HEK293 (cell line): Measurements from ENCODE around the gene PHLDB1.
A peak's percentile ranks its signal among the peaks of the same experiment; 100 is the strongest.

Source experiments
- CTCF ChIA-PET: fragments of 350-600 bp; formaldehyde crosslinking; extraction: SDS; loops from one replicate; lab custom pipeline; 2021; ENCODE audit warnings: antibody characterized with exemption; lab: Yijun Ruan, JAX
- POLR2A ChIA-PET: fragments of 300-600 bp; formaldehyde crosslinking; extraction: SDS; loops from one replicate; lab custom pipeline; 2020; ENCODE audit warnings: antibody characterized with exemption, inconsistent platforms; lab: Yijun Ruan, JAX
- H3K27ac ChIP-seq: fragments of 200-500 bp; sonication (Bioruptor generic); 2 replicates; pipeline ENCODE4 v1.5.1; 2014; ENCODE audit warnings: low read depth, low read length, control low read depth, inconsistent platforms; ENCODE audit errors: extremely low read depth
- H3K36me3 ChIP-seq, 2 experiments: fragments of 200-500 bp in 1 of 2; sonication (Bioruptor generic) in 1 of 2; 1 replicate in 1 of 2; 2 replicates in 1 of 2; pipeline ENCODE4 v1.5.1; 2014 to 2017; ENCODE audit warnings: inconsistent platforms in 2 of 2, low read length in 2 of 2; ENCODE audit not compliant: control insufficient read depth in 2 of 2, insufficient read depth in 1 of 2
- H3K4me1 ChIP-seq: fragments of 200-500 bp; sonication (Bioruptor generic); 2 replicates; pipeline ENCODE4 v1.5.1; 2014; ENCODE audit warnings: mild to moderate bottlenecking, low read length, inconsistent platforms; ENCODE audit not compliant: control insufficient read depth, insufficient read depth
- H3K4me3 ChIP-seq: 2 replicates; pipeline ENCODE4 v1.5.1; 2011; ENCODE audit warnings: low read depth, mild to moderate bottlenecking, control low read depth, low read length, moderate library complexity
- H3K9me3 ChIP-seq: fragments of 200-500 bp; sonication (Bioruptor generic); 2 replicates; pipeline ENCODE4 v1.5.1; 2014; ENCODE audit warnings: low read depth, low read length, inconsistent platforms; ENCODE audit not compliant: control insufficient read depth, insufficient read depth
- HOXD13 ChIP-seq: sonication (generic); formaldehyde crosslinking; IDR thresholded peaks from 2 replicates; pipeline ENCODE4 v1.8.0; 2022; ENCODE audit warnings: missing genetic modification reagents, borderline replicate concordance
- PRDM10 ChIP-seq: fragments of 450-650 bp; formaldehyde crosslinking; IDR thresholded peaks from 2 replicates; pipeline ENCODE4 v1.5.1; 2016; ENCODE audit warnings: missing biosample characterization, missing genetic modification characterization
- SCRT1 ChIP-seq: fragments of 450-650 bp; formaldehyde crosslinking; IDR thresholded peaks from 2 replicates; pipeline ENCODE4 v1.5.1; 2016; ENCODE audit warnings: missing biosample characterization, missing genetic modification characterization, borderline replicate concordance
- YY1 ChIP-seq: fragments of 450-650 bp; formaldehyde crosslinking; IDR thresholded peaks from 2 replicates; pipeline ENCODE4 v1.5.1; 2018; ENCODE audit warnings: missing biosample characterization, missing genetic modification characterization
- ZBTB26 ChIP-seq: fragments of 450-650 bp; formaldehyde crosslinking; optimal IDR thresholded peaks from 2 replicates; pipeline ENCODE3; 2016; ENCODE audit warnings: missing biosample characterization, mild to moderate bottlenecking, missing genetic modification characterization
- ZBTB48 ChIP-seq: fragments of 450-650 bp; formaldehyde crosslinking; IDR thresholded peaks from 2 replicates; pipeline ENCODE4 v1.5.1; 2016; ENCODE audit warnings: missing biosample characterization, missing genetic modification characterization
- ZBTB6 ChIP-seq: fragments of 450-650 bp; formaldehyde crosslinking; IDR thresholded peaks from 2 replicates; pipeline ENCODE4 v1.5.1; 2017; ENCODE audit warnings: missing biosample characterization, missing genetic modification characterization
- ZFHX2 ChIP-seq: fragments of 450-650 bp; formaldehyde crosslinking; conservative IDR thresholded peaks from 2 replicates; pipeline ENCODE4 v1.5.1; 2016; ENCODE audit warnings: missing biosample characterization, missing genetic modification characterization
- ZFP37 ChIP-seq: fragments of 450-650 bp; formaldehyde crosslinking; IDR thresholded peaks from 2 replicates; pipeline ENCODE4 v1.5.1; 2016; ENCODE audit warnings: missing biosample characterization, missing genetic modification characterization
- ZNF146 ChIP-seq: fragments of 450-650 bp; formaldehyde crosslinking; IDR thresholded peaks from 2 replicates; pipeline ENCODE4 v1.5.1; 2016; ENCODE audit warnings: missing biosample characterization, missing genetic modification characterization
- ZNF280D ChIP-seq: fragments of 450-650 bp; formaldehyde crosslinking; IDR thresholded peaks from 2 replicates; pipeline ENCODE4 v1.5.1; 2016; ENCODE audit warnings: missing biosample characterization, missing genetic modification characterization
- ZNF302 ChIP-seq: fragments of 450-650 bp; formaldehyde crosslinking; IDR thresholded peaks from 2 replicates; pipeline ENCODE4 v1.5.1; 2016; ENCODE audit warnings: missing biosample characterization, missing genetic modification characterization, low read depth
- ZNF449 ChIP-seq: fragments of 450-650 bp; formaldehyde crosslinking; IDR thresholded peaks from 2 replicates; pipeline ENCODE4 v1.5.1; 2017; ENCODE audit warnings: missing biosample characterization, mild to moderate bottlenecking, missing genetic modification characterization, moderate library complexity
- ZNF510 ChIP-seq: fragments of 450-650 bp; formaldehyde crosslinking; IDR thresholded peaks from 2 replicates; pipeline ENCODE4 v1.5.1; 2018; ENCODE audit warnings: mild to moderate bottlenecking, missing genetic modification characterization, missing biosample characterization; ENCODE audit not compliant: insufficient replicate concordance
- ZNF600 ChIP-seq: fragments of 450-650 bp; formaldehyde crosslinking; IDR thresholded peaks from 2 replicates; pipeline ENCODE4 v1.5.1; 2016; ENCODE audit warnings: missing biosample characterization, missing genetic modification characterization
- ZNF645 ChIP-seq: fragments of 450-650 bp; formaldehyde crosslinking; IDR thresholded peaks from 2 replicates; pipeline ENCODE4; 2016; ENCODE audit warnings: missing biosample characterization, missing genetic modification characterization
- ZNF701 ChIP-seq: fragments of 450-650 bp; formaldehyde crosslinking; IDR thresholded peaks from 2 replicates; pipeline ENCODE4 v1.5.1; 2016; ENCODE audit warnings: missing biosample characterization, missing genetic modification characterization
- ZNF76 ChIP-seq: fragments of 450-650 bp; formaldehyde crosslinking; IDR thresholded peaks from 2 replicates; pipeline ENCODE4; 2016; ENCODE audit warnings: low read depth, missing biosample characterization, missing genetic modification characterization, borderline replicate concordance

PHLDB1 gene

GRCh38 chr11:118621784-118622375 is 14.5 kb downstream of the PHLDB1 start:
- Histone ChIP-seq H3K27ac (peak overlapping the region; percentile 22; the same call in 1 of the 2 replicates), H3K9me3 (no peaks in the 10 kb centered on the region), H3K4me1 (peaks cover 9% of the 10 kb centered on the region), H3K4me3 (peak overlapping the region; percentile 64), H3K36me3 (peaks cover 0 to 15% of the 10 kb centered on the region in 2 experiments; a peak in 1 of 3 replicates)
- POLR2A ChIA-PET, result interaction anchor here (0.6 to 6.5 kb wide), 5 partner anchors 9 to 370 kb away, joined by 3 to 72 read pairs (median 9); partner anchors contain the start of genes MPZL3 and PHLDB1
- CTCF ChIA-PET, result interaction anchor here (0.6 to 3.8 kb wide), 13 partner anchors 10 to 1655 kb away, joined by 3 to 31 read pairs (median 3); partner anchors contain the start of gene PHLDB1
- no peak for TF ChIP-seq ZNF645 (tag by site-specific recombination)
- no peak for TF ChIP-seq ZNF701 (tag by site-specific recombination)
- no peak for TF ChIP-seq ZFP37
- TF ChIP-seq ZNF280D (tag by site-specific recombination), result no peak
- TF ChIP-seq ZNF600 (tag by site-specific recombination), result no peak
- no peak for TF ChIP-seq ZBTB48 (tag by site-specific recombination)
- no peak for TF ChIP-seq ZNF510 (tag by site-specific recombination)

GRCh38 chr11:118622376-118623268 is 15.2 kb downstream of the PHLDB1 start:
- H3K9me3 ChIP-seq, result no peaks in the 10 kb centered on the region
- ChIA-PET POLR2A (interaction anchor here (1.2 to 6.5 kb wide), 4 partner anchors 10 to 17 kb away, joined by 3 to 72 read pairs (median 38); partner anchors contain the start of gene PHLDB1), CTCF (interaction anchor here (0.6 to 3.8 kb wide), 10 partner anchors 11 to 322 kb away, joined by 3 to 31 read pairs (median 4); no protein-coding TSS in a partner anchor)
- H3K4me1 ChIP-seq, result peaks cover 9% of the 10 kb centered on the region
- peak overlapping the region; percentile 4; the same call in 1 of the 2 replicates for H3K4me3 ChIP-seq
- peak overlapping the region; percentile 43; the same call in 1 of the 2 replicates for H3K27ac ChIP-seq
- H3K36me3 ChIP-seq, result peaks cover 0 to 22% of the 10 kb centered on the region in 2 experiments; a peak in 1 of 3 replicates
- no peak for TF ChIP-seq ZNF701 (tag by site-specific recombination)
- 0 out of 2 replicates have a peak, but pooled peaks have one; percentile 13 for TF ChIP-seq HOXD13
- TF ChIP-seq ZNF76 (tag by site-specific recombination), result no peak
- TF ChIP-seq PRDM10 (tag by site-specific recombination), result peak; percentile 71
- no peak for TF ChIP-seq ZBTB26 (tag by site-specific recombination)
- TF ChIP-seq ZNF449 (tag by site-specific recombination), result no peak
- TF ChIP-seq YY1 (tag by site-specific recombination), result no peak
- TF ChIP-seq ZFHX2 (tag by site-specific recombination), result peak; percentile 70
- TF ChIP-seq ZNF146 (tag by site-specific recombination), result no peak
- TF ChIP-seq ZBTB6 (tag by site-specific recombination), result no peak
- TF ChIP-seq ZNF302 (tag by site-specific recombination), result no peak
- no peak for TF ChIP-seq SCRT1
